Measurements from ENCODE around the gene SEPSECS. TPM values are rescaled to one million over a fixed set of nuclear protein-coding genes. Genes with fewer than 3 reads are reported as not detected.

Gene SEPSECS
- total and polyA plus RNA-seq, 2 of the 13 experiments (the other 11 are each of a cell fraction or from before 2014, with no cell fraction given), result 9.4 to 14.3 TPM

DNA sequence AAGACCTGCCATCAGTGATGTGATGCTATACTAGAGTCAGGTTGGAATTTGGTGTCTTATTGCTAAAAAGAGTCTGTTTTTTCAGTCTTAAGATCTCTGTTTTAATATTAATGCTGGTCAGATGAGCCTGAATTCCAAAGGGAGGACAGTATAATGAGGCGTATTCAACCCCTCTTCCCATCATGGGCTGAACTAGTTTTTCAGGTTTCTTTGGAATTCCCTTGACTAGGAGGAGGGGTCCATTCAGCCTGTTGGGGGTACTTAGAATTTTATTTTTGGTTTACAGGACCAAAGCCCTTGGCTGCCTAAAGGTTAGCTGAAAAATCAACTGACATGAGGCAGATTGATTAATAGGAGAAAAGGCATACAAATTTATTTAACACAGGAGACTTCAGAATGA, 49.5 kb upstream of the SEPSECS start:
- Histone ChIP-seq H2AFZ (ENCODE audit: low read length) (no peak overlapping the region), H3K9ac (ENCODE audit: insufficient read depth, low read depth, low read length) (no peak overlapping the region), H3K27me3 (ENCODE audit: control insufficient read depth in 1 of 2, insufficient read depth in 2 of 2, low read length in 2 of 2) (no peaks in the 10 kb centered on the region; a peak in 1 of 5 replicates), H3K4me1 (ENCODE audit: insufficient read depth, low read length) (peaks cover 18% of the 10 kb centered on the region), H3K4me2 (ENCODE audit: low read depth, low read length) (no peak overlapping the region), H3K4me3 (replicated peaks in 1 of 3; ENCODE audit: insufficient read depth in 1 of 3, low read depth in 2 of 3, low read length in 3 of 3) (no peak overlapping the region), H3K27ac (ENCODE audit: extremely low read length, insufficient read depth, low read length) (no peak overlapping the region), H4K20me1 (ENCODE audit: insufficient read depth, low read length) (no peaks in the 10 kb centered on the region), H3K9me3 (ENCODE audit: low read length) (no peaks in the 10 kb centered on the region), H3K79me2 (ENCODE audit: insufficient read depth, low read length) (no peaks in the 10 kb centered on the region), H3K36me3 (replicated peaks in 1 of 2; ENCODE audit: control insufficient read depth in 1 of 2, insufficient read depth in 2 of 2, low read length in 2 of 2) (no peaks in the 10 kb centered on the region)
- ChIA-PET CTCF (ENCODE audit: low intra/inter-chr PET ratio, low total read pairs) (no interaction called here), POLR2A (no interaction called here)
- BruUV-seq (replicated peaks), result no TSS peak
- TF ChIP-seq ZNF615 (CRISPR knock-in tag; IDR thresholded peaks at IDR 0.05; ENCODE audit: borderline replicate concordance) (no peak), ARHGAP35 (CRISPR knock-in tag; IDR thresholded peaks at IDR 0.05; ENCODE audit: borderline replicate concordance) (no peak), CHD2 (IDR thresholded peaks at IDR 0.05; ENCODE audit: low read depth, low read length) (no peak), ZNF780A (CRISPR knock-in tag; IDR thresholded peaks at IDR 0.05) (no peak), RARG (CRISPR knock-in tag; IDR thresholded peaks at IDR 0.05; ENCODE audit: low read depth) (no peak), AGO2 (optimal IDR thresholded peaks at IDR 0.05; ENCODE audit: low read depth, low read length) (no peak), ZNF761 (CRISPR knock-in tag; conservative IDR thresholded peaks at IDR 0.05) (no peak), GPBP1L1 (CRISPR knock-in tag; IDR thresholded peaks at IDR 0.05) (no peak), THYN1 (CRISPR knock-in tag; IDR thresholded peaks at IDR 0.05; ENCODE audit: borderline replicate concordance, low read depth) (no peak), SP1 (IDR thresholded peaks at IDR 0.05) (no peak), SP1 (CRISPR knock-in tag; IDR thresholded peaks at IDR 0.05) (no peak), ZNF558 (CRISPR knock-in tag; IDR thresholded peaks at IDR 0.05; ENCODE audit: borderline replicate concordance) (no peak), NFE2 (CRISPR knock-in tag; IDR thresholded peaks at IDR 0.05) (no peak), EZH2 (conservative IDR thresholded peaks at IDR 0.05; ENCODE audit: low read depth, low read length) (no peak), NR0B2 (CRISPR knock-in tag; IDR thresholded peaks at IDR 0.05) (no peak)
- in situ Hi-C loops (cut with HindIII; ENCODE audit: extremely low pct_ligation_motif_present, low pct_unique_long_range_greater_than_20kb), result no loop called here
- FAIRE-seq, result no peak
- intact Hi-C loops (cut with micrococcal nuclease; ENCODE audit: unreplicated experiment), result no loop called here
- no peak for ATAC-seq
- 95% methylated on average over 1 of the region's 1 CpG for WGBS (ENCODE audit: low lambda C conversion rate)
- DNase-seq (ENCODE audit: low spot score), result no peak
